ENCODE data around the gene DEPP1.
"Not testable (repeated sequence)": the region's sequence is repeated elsewhere in the genome, so short reads cannot be mapped to it uniquely, and the experiment has no call there.

The DEPP1 gene
- total RNA-seq = 0 reads per million in 2 donors

GRCh38 chr10:44978570-44979280 is at the start of gene DEPP1:
Gene DEPP1 (minus strand): TSS chr10:44978809. CDS start chr10:44978030, 779 bp downstream.
- DNase-seq = no peak

GRCh38 chr10:45023426-45023825 is 44.8 kb upstream of the DEPP1 start:
- no peak for DNase-seq

- no peak for DNase-seq
Observed at GRCh38 chr10:45015590-45015989, 37.0 kb upstream of the DEPP1 start.

GRCh38 chr10:45014557-45014956 is 35.9 kb upstream of the DEPP1 start:
- DNase-seq = not testable (repeated sequence)

GRCh38 chr10:45008524-45009161 is 30.0 kb upstream of the DEPP1 start:
- DNase-seq = no peak

- no peak for DNase-seq
Observed at GRCh38 chr10:45006276-45007030, 27.8 kb upstream of the DEPP1 start.

- no peak for DNase-seq
Observed at GRCh38 chr10:45005284-45005683, 26.7 kb upstream of the DEPP1 start.

- no peak for DNase-seq
Observed at GRCh38 chr10:45004661-45005060, 26.1 kb upstream of the DEPP1 start.

- DNase-seq = no peak
Observed at GRCh38 chr10:45003432-45004000, 24.9 kb upstream of the DEPP1 start.

- peak; percentile 29 for DNase-seq
Observed at GRCh38 chr10:45001381-45002148, 23.0 kb upstream of the DEPP1 start.

GRCh38 chr10:45000752-45001380 is 22.3 kb upstream of the DEPP1 start, which contains the start of gene ZNF22:
Gene ZNF22 (plus strand): TSS chr10:45000923. CDS start chr10:45003369, 2,446 bp downstream.
- DNase-seq = peak; percentile 36

- DNase-seq = no peak
Observed at GRCh38 chr10:45000138-45000751, 21.6 kb upstream of the DEPP1 start.

GRCh38 chr10:44998146-44998631 is 19.6 kb upstream of the DEPP1 start:
- no peak for DNase-seq

- DNase-seq = no peak
Observed at GRCh38 chr10:44997105-44997748, 18.6 kb upstream of the DEPP1 start.

GRCh38 chr10:44995914-44996669 is 17.5 kb upstream of the DEPP1 start:
- DNase-seq = no peak

- no peak for DNase-seq
Observed at GRCh38 chr10:44995581-44995913, 16.9 kb upstream of the DEPP1 start.

- no peak for DNase-seq
Observed at GRCh38 chr10:44994752-44995530, 16.3 kb upstream of the DEPP1 start.

GRCh38 chr10:44993922-44994751 is 15.5 kb upstream of the DEPP1 start:
- no peak for DNase-seq
